ENCODE measurements around the gene BOD1L1.

GRCh38 chr4:13673167-13673566 lies 45.6 kb upstream of the BOD1L1 start:
- no peak for TF ChIP-seq POLR2A (IDR thresholded peaks at IDR 0.05; ENCODE audit: low read depth, low read length)
- TF ChIP-seq POLR2AphosphoS5 (IDR thresholded peaks at IDR 0.05; ENCODE audit: low read depth, low read length) = no peak

All from GM12892 (cell line).